SK-N-SH treated with all-trans-retinoic acid at 6 μM for 48 hours (cell line): ENCODE data around the gene ABT1.

Source experiments
- ATAC-seq: fragments of 200-7000 bp; cut with Tn5 transposase; 3 replicates; pipeline ENCODE4 v1.9.1; 2020; ENCODE audit warnings: mild to moderate bottlenecking, moderate library complexity
- ARNTL ChIP-seq: fragments of 450-650 bp; formaldehyde crosslinking; IDR thresholded peaks from 2 replicates; pipeline ENCODE4 v1.5.0; 2020; ENCODE audit warnings: low read depth, mild to moderate bottlenecking, moderate library complexity, borderline replicate concordance
- BACH2 ChIP-seq: fragments of 250-450 bp; sonication (Bioruptor Pico); IDR thresholded peaks from 2 replicates; pipeline ENCODE4 v1.9.0; 2021; ENCODE audit warnings: mild to moderate bottlenecking, borderline replicate concordance
- CSDC2 ChIP-seq: fragments of 250-450 bp; sonication (Bioruptor Pico); IDR thresholded peaks from 2 replicates; pipeline ENCODE4 v1.5.0; 2020; ENCODE audit warnings: mild to moderate bottlenecking, moderate library complexity
- ESRRG ChIP-seq: fragments of 250-450 bp; sonication (Bioruptor Pico); IDR thresholded peaks from 2 replicates; pipeline ENCODE4 v1.6.1; 2021; ENCODE audit warnings: mild to moderate bottlenecking
- GLIS3 ChIP-seq: fragments of 250-450 bp; sonication (Bioruptor Pico); IDR thresholded peaks from 2 replicates; pipeline ENCODE4 v1.5.0; 2020; ENCODE audit warnings: mild to moderate bottlenecking, moderate library complexity
- ISL1 ChIP-seq: fragments of 250-450 bp; sonication (Bioruptor Pico); IDR thresholded peaks from 2 replicates; pipeline ENCODE4 v2.1.2; 2022; ENCODE audit warnings: mild to moderate bottlenecking, moderate library complexity
- OSR1 ChIP-seq: fragments of 250-450 bp; sonication (Bioruptor Pico); IDR thresholded peaks from 2 replicates; pipeline ENCODE4 v1.8.0; 2022; ENCODE audit warnings: moderate library complexity, mild to moderate bottlenecking, inconsistent platforms
- PPARA ChIP-seq: fragments of 250-450 bp; sonication (Bioruptor Pico); IDR thresholded peaks from 2 replicates; pipeline ENCODE4 v1.5.0; 2020; ENCODE audit warnings: mild to moderate bottlenecking, borderline replicate concordance
- RARB ChIP-seq: fragments of 250-450 bp; sonication (Bioruptor Pico); IDR thresholded peaks from 2 replicates; pipeline ENCODE4 v1.8.0; 2021; ENCODE audit warnings: mild to moderate bottlenecking, moderate library complexity
- SNAI2 ChIP-seq: fragments of 250-450 bp; sonication (Bioruptor Pico); IDR thresholded peaks from 2 replicates; pipeline ENCODE4 v1.5.0; 2020; ENCODE audit warnings: mild to moderate bottlenecking, moderate library complexity
- TCF4 ChIP-seq: fragments of 250-450 bp; sonication (Bioruptor Pico); IDR thresholded peaks from 2 replicates; pipeline ENCODE4 v1.8.0; 2021; ENCODE audit warnings: mild to moderate bottlenecking, moderate library complexity, borderline replicate concordance
- TOX ChIP-seq: fragments of 250-450 bp; sonication (Bioruptor Pico); IDR thresholded peaks from 2 replicates; pipeline ENCODE4 v1.8.0; 2021; ENCODE audit warnings: mild to moderate bottlenecking, moderate library complexity, borderline replicate concordance
- ZC3H10 ChIP-seq: fragments of 250-450 bp; sonication (Bioruptor Pico); IDR thresholded peaks from 2 replicates; pipeline ENCODE4 v1.5.1; 2021; ENCODE audit warnings: mild to moderate bottlenecking, moderate library complexity
- ZFP3 ChIP-seq: fragments of 250-450 bp; sonication (Bioruptor Pico); IDR thresholded peaks from 2 replicates; pipeline ENCODE4 v1.5.0; 2020; ENCODE audit warnings: mild to moderate bottlenecking, moderate library complexity
- ZFP30 ChIP-seq: fragments of 450-650 bp; formaldehyde crosslinking; IDR thresholded peaks from 2 replicates; pipeline ENCODE4 v1.5.0; 2022; ENCODE audit warnings: mild to moderate bottlenecking, moderate library complexity
- ZNF565 ChIP-seq: fragments of 450-650 bp; formaldehyde crosslinking; conservative IDR thresholded peaks from 2 replicates; pipeline ENCODE4 v1.5.0; 2020; ENCODE audit warnings: low read depth, mild to moderate bottlenecking, moderate library complexity
- ZNF8 ChIP-seq: fragments of 450-650 bp; formaldehyde crosslinking; IDR thresholded peaks from 2 replicates; pipeline ENCODE4 v1.5.0; 2020; ENCODE audit warnings: mild to moderate bottlenecking, moderate library complexity
- TF ChIP-seq, protein P1 (sequence below): fragments of 250-450 bp; sonication (Bioruptor Pico); IDR thresholded peaks from 2 replicates; pipeline ENCODE4 v1.8.0; 2021; ENCODE audit warnings: low read depth, mild to moderate bottlenecking, moderate library complexity, borderline replicate concordance
- TF ChIP-seq, protein P2 (sequence below): fragments of 250-450 bp; sonication (Bioruptor Pico); IDR thresholded peaks from 2 replicates; pipeline ENCODE4 v1.5.1; 2021; ENCODE audit warnings: mild to moderate bottlenecking, moderate library complexity
- TF ChIP-seq, protein P3 (sequence below): fragments of 250-450 bp; sonication (Bioruptor Pico); IDR thresholded peaks from 2 replicates; pipeline ENCODE4 v1.8.0; 2020; ENCODE audit warnings: mild to moderate bottlenecking, moderate library complexity, borderline replicate concordance
- TF ChIP-seq, protein P4 (sequence below): fragments of 250-450 bp; sonication (Bioruptor Pico); IDR thresholded peaks from 2 replicates; pipeline ENCODE4 v1.5.1; 2020; ENCODE audit warnings: low read depth, mild to moderate bottlenecking, moderate library complexity
- TF ChIP-seq, protein P5 (sequence below): fragments of 250-450 bp; sonication (Bioruptor Pico); IDR thresholded peaks from 2 replicates; pipeline ENCODE4 v1.5.0; 2020; ENCODE audit warnings: mild to moderate bottlenecking, moderate library complexity

The ABT1 gene

DNA sequence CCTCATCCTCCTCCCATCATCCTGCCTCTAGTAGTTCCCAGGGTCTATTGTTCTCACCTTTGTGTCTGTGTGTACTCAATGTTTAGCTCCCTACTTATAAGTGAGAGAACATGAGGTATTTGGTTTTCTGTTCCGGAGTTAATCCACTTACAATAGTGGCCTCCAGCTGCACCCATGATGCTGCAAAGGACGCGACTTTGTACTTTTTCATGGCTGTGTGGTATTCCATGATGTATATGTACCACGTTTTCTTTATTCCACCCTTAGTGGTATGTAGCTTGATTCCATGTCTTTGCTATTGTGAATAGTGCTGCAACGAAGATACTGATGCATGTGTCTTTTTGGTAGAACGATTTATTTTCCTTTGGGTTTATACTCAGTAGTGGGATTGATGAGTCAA, 18.5 kb upstream of the ABT1 start:
- TF ChIP-seq, protein P1, sequence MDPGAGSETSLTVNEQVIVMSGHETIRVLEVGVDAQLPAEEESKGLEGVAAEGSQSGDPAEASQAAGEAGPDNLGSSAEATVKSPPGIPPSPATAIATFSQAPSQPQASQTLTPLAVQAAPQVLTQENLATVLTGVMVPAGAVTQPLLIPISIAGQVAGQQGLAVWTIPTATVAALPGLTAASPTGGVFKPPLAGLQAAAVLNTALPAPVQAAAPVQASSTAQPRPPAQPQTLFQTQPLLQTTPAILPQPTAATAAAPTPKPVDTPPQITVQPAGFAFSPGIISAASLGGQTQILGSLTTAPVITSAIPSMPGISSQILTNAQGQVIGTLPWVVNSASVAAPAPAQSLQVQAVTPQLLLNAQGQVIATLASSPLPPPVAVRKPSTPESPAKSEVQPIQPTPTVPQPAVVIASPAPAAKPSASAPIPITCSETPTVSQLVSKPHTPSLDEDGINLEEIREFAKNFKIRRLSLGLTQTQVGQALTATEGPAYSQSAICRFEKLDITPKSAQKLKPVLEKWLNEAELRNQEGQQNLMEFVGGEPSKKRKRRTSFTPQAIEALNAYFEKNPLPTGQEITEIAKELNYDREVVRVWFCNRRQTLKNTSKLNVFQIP: no peak
- no peak for TF ChIP-seq BACH2 (CRISPR knock-in tag)
- TF ChIP-seq, protein P2, sequence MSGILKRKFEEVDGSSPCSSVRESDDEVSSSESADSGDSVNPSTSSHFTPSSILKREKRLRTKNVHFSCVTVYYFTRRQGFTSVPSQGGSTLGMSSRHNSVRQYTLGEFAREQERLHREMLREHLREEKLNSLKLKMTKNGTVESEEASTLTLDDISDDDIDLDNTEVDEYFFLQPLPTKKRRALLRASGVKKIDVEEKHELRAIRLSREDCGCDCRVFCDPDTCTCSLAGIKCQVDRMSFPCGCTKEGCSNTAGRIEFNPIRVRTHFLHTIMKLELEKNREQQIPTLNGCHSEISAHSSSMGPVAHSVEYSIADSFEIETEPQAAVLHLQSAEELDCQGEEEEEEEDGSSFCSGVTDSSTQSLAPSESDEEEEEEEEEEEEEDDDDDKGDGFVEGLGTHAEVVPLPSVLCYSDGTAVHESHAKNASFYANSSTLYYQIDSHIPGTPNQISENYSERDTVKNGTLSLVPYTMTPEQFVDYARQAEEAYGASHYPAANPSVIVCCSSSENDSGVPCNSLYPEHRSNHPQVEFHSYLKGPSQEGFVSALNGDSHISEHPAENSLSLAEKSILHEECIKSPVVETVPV (CRISPR knock-in tag): no peak
- no peak for TF ChIP-seq SNAI2 (CRISPR knock-in tag)
- no peak for TF ChIP-seq ZFP3
- TF ChIP-seq RARB: no peak
- TF ChIP-seq, protein P3, sequence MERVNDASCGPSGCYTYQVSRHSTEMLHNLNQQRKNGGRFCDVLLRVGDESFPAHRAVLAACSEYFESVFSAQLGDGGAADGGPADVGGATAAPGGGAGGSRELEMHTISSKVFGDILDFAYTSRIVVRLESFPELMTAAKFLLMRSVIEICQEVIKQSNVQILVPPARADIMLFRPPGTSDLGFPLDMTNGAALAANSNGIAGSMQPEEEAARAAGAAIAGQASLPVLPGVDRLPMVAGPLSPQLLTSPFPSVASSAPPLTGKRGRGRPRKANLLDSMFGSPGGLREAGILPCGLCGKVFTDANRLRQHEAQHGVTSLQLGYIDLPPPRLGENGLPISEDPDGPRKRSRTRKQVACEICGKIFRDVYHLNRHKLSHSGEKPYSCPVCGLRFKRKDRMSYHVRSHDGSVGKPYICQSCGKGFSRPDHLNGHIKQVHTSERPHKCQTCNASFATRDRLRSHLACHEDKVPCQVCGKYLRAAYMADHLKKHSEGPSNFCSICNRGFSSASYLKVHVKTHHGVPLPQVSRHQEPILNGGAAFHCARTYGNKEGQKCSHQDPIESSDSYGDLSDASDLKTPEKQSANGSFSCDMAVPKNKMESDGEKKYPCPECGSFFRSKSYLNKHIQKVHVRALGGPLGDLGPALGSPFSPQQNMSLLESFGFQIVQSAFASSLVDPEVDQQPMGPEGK (CRISPR knock-in tag): no peak
- TF ChIP-seq ARNTL (CRISPR knock-in tag): no peak
- ATAC-seq: no peak

DNA sequence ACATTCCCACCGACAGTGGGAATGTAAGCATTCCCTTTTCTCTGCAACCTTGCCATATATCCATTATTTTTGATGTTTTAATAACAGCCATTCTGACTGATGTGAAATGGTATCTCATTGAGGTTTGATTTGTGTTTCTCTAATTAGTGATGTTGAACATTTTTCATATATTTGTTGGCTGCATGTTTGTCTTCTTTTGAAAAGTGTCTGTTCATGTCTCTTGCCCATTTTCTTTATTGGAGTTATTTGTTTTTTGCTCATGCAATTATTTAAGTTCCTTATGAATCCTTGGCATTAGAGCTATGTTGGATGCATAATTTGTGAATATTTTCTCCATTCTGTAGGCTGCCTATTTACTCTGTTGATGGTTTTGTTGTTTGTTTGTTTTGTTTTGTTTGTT, 18.0 kb upstream of the ABT1 start:
- no peak for TF ChIP-seq PPARA (CRISPR knock-in tag)
- no peak for TF ChIP-seq BACH2 (CRISPR knock-in tag)
- TF ChIP-seq ISL1: no peak
- TF ChIP-seq, protein P1: no peak
- TF ChIP-seq, protein P4, sequence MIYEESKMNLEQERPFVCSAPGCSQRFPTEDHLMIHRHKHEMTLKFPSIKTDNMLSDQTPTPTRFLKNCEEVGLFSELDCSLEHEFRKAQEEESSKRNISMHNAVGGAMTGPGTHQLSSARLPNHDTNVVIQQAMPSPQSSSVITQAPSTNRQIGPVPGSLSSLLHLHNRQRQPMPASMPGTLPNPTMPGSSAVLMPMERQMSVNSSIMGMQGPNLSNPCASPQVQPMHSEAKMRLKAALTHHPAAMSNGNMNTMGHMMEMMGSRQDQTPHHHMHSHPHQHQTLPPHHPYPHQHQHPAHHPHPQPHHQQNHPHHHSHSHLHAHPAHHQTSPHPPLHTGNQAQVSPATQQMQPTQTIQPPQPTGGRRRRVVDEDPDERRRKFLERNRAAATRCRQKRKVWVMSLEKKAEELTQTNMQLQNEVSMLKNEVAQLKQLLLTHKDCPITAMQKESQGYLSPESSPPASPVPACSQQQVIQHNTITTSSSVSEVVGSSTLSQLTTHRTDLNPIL (CRISPR knock-in tag): no peak
- no peak for TF ChIP-seq ZC3H10
- TF ChIP-seq GLIS3 (CRISPR knock-in tag): no peak
- no peak for TF ChIP-seq OSR1 (CRISPR knock-in tag)
- TF ChIP-seq ZNF8: no peak
- ATAC-seq: no peak

DNA sequence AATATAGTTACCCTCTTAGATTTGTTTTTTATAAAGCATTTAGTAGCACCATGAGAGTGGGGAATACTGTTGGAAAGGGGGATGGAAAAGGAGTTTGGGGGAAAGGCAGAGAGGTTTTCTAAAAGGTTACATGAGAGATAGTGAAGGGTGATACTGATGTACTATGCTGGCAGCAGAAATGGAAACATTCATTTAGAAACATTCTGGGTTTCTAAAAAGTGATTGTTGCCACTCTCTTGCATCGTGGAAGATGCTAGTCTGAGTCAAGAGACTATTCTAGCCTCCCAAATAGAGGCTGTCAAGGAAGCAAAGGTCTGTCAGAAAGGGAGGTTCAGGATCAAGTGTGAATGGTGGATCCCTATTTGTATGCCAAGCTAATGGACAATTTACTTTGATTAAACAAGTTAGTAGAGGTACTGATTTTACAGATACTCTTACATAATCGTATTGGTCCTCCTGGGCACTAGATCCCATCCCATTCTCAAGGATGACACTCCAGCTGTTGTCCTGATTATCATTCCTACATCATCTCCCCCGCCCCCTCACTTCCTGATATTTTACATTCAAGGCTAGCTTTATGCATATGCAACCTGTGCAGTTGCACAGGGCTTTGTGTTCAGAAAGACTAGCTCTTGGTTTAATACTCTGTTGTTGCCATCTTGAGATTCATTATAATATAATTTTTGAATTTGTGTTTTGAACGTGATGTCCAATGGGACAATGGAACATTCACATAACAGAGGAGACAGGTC, 15.4 kb upstream of the ABT1 start:
- no peak for ATAC-seq

More for the DNA sequence above, 15.4 kb upstream of the ABT1 start:
- TF ChIP-seq TOX (CRISPR knock-in tag) (no peak), RARB (no peak), ZC3H10 (no peak), TCF4 (CRISPR knock-in tag) (no peak), SNAI2 (CRISPR knock-in tag) (no peak), ESRRG (no peak), GLIS3 (CRISPR knock-in tag) (no peak), ZFP30 (CRISPR knock-in tag) (no peak), ZNF8 (no peak), ZNF565 (no peak), CSDC2 (CRISPR knock-in tag) (no peak), ZFP3 (no peak), BACH2 (CRISPR knock-in tag) (no peak)
- TF ChIP-seq, protein P2 (CRISPR knock-in tag): no peak
- TF ChIP-seq, protein P5, sequence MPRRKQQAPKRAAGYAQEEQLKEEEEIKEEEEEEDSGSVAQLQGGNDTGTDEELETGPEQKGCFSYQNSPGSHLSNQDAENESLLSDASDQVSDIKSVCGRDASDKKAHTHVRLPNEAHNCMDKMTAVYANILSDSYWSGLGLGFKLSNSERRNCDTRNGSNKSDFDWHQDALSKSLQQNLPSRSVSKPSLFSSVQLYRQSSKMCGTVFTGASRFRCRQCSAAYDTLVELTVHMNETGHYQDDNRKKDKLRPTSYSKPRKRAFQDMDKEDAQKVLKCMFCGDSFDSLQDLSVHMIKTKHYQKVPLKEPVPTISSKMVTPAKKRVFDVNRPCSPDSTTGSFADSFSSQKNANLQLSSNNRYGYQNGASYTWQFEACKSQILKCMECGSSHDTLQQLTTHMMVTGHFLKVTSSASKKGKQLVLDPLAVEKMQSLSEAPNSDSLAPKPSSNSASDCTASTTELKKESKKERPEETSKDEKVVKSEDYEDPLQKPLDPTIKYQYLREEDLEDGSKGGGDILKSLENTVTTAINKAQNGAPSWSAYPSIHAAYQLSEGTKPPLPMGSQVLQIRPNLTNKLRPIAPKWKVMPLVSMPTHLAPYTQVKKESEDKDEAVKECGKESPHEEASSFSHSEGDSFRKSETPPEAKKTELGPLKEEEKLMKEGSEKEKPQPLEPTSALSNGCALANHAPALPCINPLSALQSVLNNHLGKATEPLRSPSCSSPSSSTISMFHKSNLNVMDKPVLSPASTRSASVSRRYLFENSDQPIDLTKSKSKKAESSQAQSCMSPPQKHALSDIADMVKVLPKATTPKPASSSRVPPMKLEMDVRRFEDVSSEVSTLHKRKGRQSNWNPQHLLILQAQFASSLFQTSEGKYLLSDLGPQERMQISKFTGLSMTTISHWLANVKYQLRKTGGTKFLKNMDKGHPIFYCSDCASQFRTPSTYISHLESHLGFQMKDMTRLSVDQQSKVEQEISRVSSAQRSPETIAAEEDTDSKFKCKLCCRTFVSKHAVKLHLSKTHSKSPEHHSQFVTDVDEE (CRISPR knock-in tag): no peak
